Measurements from ENCODE around the gene MYO1E. TPM values are rescaled to one million over a fixed set of nuclear protein-coding genes. Genes with fewer than 3 reads are reported as not detected.

MYO1E gene
- polyA plus RNA-seq, 1 donor from 2014 or later, result 0.38 TPM

DNA sequence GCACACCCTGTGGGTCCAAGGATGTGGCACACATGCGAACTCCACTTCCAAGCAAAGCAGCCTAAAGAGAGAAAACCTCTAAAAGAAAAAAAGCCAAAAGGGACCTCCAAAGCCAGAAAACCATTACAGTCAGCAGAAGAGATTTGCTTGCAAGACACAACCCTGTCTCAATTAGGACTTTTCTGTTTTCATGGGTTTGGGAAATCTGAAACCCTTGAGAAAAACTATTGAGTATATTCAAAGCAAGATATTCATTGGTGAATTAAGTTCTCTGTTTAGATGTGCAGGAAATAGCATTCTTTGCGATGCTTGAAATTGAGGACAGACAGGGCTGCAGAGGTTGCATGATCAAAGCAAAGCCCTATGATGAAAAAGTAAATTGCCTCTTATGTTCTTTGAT is 176.3 kb downstream of the MYO1E start:
- TF ChIP-seq, protein P1, sequence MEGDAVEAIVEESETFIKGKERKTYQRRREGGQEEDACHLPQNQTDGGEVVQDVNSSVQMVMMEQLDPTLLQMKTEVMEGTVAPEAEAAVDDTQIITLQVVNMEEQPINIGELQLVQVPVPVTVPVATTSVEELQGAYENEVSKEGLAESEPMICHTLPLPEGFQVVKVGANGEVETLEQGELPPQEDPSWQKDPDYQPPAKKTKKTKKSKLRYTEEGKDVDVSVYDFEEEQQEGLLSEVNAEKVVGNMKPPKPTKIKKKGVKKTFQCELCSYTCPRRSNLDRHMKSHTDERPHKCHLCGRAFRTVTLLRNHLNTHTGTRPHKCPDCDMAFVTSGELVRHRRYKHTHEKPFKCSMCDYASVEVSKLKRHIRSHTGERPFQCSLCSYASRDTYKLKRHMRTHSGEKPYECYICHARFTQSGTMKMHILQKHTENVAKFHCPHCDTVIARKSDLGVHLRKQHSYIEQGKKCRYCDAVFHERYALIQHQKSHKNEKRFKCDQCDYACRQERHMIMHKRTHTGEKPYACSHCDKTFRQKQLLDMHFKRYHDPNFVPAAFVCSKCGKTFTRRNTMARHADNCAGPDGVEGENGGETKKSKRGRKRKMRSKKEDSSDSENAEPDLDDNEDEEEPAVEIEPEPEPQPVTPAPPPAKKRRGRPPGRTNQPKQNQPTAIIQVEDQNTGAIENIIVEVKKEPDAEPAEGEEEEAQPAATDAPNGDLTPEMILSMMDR (IDR thresholded peaks at IDR 0.05; ENCODE audit: poor library complexity, severe bottlenecking), result no peak
- TF ChIP-seq EZH2 (IDR thresholded peaks at IDR 0.05; ENCODE audit: borderline replicate concordance, insufficient read depth, low read length, poor library complexity, severe bottlenecking) (no peak), RAD21 (conservative IDR thresholded peaks at IDR 0.05) (no peak), POLR2AphosphoS5 (IDR thresholded peaks at IDR 0.05) (no peak)
- TF ChIP-seq, protein P2, sequence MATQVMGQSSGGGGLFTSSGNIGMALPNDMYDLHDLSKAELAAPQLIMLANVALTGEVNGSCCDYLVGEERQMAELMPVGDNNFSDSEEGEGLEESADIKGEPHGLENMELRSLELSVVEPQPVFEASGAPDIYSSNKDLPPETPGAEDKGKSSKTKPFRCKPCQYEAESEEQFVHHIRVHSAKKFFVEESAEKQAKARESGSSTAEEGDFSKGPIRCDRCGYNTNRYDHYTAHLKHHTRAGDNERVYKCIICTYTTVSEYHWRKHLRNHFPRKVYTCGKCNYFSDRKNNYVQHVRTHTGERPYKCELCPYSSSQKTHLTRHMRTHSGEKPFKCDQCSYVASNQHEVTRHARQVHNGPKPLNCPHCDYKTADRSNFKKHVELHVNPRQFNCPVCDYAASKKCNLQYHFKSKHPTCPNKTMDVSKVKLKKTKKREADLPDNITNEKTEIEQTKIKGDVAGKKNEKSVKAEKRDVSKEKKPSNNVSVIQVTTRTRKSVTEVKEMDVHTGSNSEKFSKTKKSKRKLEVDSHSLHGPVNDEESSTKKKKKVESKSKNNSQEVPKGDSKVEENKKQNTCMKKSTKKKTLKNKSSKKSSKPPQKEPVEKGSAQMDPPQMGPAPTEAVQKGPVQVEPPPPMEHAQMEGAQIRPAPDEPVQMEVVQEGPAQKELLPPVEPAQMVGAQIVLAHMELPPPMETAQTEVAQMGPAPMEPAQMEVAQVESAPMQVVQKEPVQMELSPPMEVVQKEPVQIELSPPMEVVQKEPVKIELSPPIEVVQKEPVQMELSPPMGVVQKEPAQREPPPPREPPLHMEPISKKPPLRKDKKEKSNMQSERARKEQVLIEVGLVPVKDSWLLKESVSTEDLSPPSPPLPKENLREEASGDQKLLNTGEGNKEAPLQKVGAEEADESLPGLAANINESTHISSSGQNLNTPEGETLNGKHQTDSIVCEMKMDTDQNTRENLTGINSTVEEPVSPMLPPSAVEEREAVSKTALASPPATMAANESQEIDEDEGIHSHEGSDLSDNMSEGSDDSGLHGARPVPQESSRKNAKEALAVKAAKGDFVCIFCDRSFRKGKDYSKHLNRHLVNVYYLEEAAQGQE (IDR thresholded peaks at IDR 0.05; ENCODE audit: borderline replicate concordance), result no peak
- Histone ChIP-seq H2AFZ (ENCODE audit: low read depth, low read length) (no peak overlapping the region), H3K27me3 (ENCODE audit: insufficient read depth, low read depth, low read length) (no peaks in the 10 kb centered on the region), H3K4me2 (ENCODE audit: low read length) (no peak overlapping the region), H3K36me3 (ENCODE audit: insufficient read depth, low read length) (no peaks in the 10 kb centered on the region), H3F3A (ENCODE audit: insufficient read depth, low read length, poor library complexity, severe bottlenecking) (no peaks in the 10 kb centered on the region), H3K4me3 (ENCODE audit: low read length) (no peak overlapping the region), H4K20me1 (ENCODE audit: insufficient read depth) (no peaks in the 10 kb centered on the region), H3K9me2 (ENCODE audit: insufficient read depth, low read length) (no peaks in the 10 kb centered on the region), H3K9ac (ENCODE audit: low read length) (no peak overlapping the region), H3K79me2 (replicated peaks; ENCODE audit: insufficient read depth, low read length) (no peaks in the 10 kb centered on the region), H3K27ac (ENCODE audit: low read length) (no peak overlapping the region), H3K9me3 (ENCODE audit: low read length) (no peaks in the 10 kb centered on the region)

DNA sequence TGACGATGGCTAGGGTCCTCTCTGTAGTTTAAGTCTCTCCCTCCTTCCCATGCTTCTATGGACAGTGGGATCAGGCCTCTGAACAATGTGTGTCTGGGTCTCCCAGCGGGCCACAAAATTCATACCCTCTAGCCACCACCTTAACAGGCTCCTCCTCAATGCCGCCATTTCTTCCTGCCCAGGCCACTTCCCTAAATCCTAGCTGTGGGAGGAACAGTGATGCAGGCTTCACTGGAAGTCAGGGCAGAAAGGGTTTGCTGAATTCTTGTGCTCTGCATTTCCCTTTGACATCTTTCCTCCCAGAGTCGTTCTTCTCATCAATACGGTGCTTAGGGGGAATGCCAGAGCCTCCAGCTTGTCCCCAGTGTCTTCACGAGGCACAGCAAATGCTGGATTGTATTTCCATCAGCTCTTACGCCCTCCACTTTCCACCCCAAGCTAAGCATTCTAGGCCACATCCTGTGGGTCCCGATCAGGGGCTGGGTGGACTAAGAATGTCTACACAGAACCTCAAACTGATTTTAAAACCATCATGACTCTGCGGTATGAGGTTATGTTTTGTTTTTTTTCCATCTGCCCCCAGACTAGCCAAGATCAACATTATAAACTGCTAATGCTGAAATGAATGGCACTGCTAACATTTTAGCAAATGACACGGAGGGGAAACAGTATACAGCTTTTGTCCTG is 177.9 kb downstream of the MYO1E start:
- H3K36me3 ChIP-seq (ENCODE audit: insufficient read depth, low read length), result no peaks in the 10 kb centered on the region

More for the DNA sequence above, 177.9 kb downstream of the MYO1E start:
- H2AFZ ChIP-seq (ENCODE audit: low read depth, low read length), result no peak overlapping the region
- TF ChIP-seq, protein P2 (IDR thresholded peaks at IDR 0.05; ENCODE audit: borderline replicate concordance), result no peak
- TF ChIP-seq, protein P1 (IDR thresholded peaks at IDR 0.05; ENCODE audit: poor library complexity, severe bottlenecking), result no peak
- TF ChIP-seq EP300 (conservative IDR thresholded peaks at IDR 0.05; ENCODE audit: poor library complexity, severe bottlenecking) (no peak), EZH2 (IDR thresholded peaks at IDR 0.05; ENCODE audit: borderline replicate concordance, insufficient read depth, low read length, poor library complexity, severe bottlenecking) (no peak), MXI1 (conservative IDR thresholded peaks at IDR 0.05; ENCODE audit: poor library complexity, severe bottlenecking) (no peak), POLR2AphosphoS5 (IDR thresholded peaks at IDR 0.05) (no peak), SMC3 (conservative IDR thresholded peaks at IDR 0.05; ENCODE audit: poor library complexity) (no peak), TAF1 (IDR thresholded peaks at IDR 0.05; ENCODE audit: low read depth) (no peak)
- no peaks in the 10 kb centered on the region for H3K9me3 ChIP-seq (ENCODE audit: low read length)
- H3K9ac ChIP-seq (ENCODE audit: low read length), result no peak overlapping the region
- H3K4me2 ChIP-seq (ENCODE audit: low read length), result no peak overlapping the region
- no peaks in the 10 kb centered on the region for H3K9me2 ChIP-seq (ENCODE audit: insufficient read depth, low read length)
- no peaks in the 10 kb centered on the region for H4K20me1 ChIP-seq (ENCODE audit: insufficient read depth)
- no peaks in the 10 kb centered on the region for H3K27me3 ChIP-seq (ENCODE audit: insufficient read depth, low read depth, low read length)
- no peak overlapping the region for H3K4me3 ChIP-seq (ENCODE audit: low read length)
- H3K27ac ChIP-seq (ENCODE audit: low read length), result no peak overlapping the region
- H3K79me2 ChIP-seq (replicated peaks; ENCODE audit: insufficient read depth, low read length), result no peaks in the 10 kb centered on the region
- no peaks in the 10 kb centered on the region for H3F3A ChIP-seq (ENCODE audit: insufficient read depth, low read length, poor library complexity, severe bottlenecking)
